Measurements from ENCODE around the gene TEX36.
"Not testable (repeated sequence)": the region's sequence is repeated elsewhere in the genome, so short reads cannot be mapped to it uniquely, and the experiment has no call there.

The TEX36 gene, protein sequence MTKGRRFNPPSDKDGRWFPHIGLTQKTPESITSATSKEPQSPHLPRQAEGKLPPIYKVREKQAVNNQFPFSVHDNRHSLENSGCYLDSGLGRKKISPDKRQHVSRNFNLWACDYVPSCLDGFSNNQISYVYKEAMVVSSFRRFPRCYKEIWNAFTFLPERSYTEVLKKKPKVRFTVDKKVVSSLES

GRCh38 chr10:125683063-125683462 lies at the start of gene TEX36:
Gene TEX36 (minus strand): TSS chr10:125683163. CDS start chr10:125682989, 174 bp downstream.
- no peak for DNase-seq

GRCh38 chr10:125727436-125727835 lies 44.5 kb upstream of the TEX36 start:
- no peak for DNase-seq

- no peak for DNase-seq
Measured at GRCh38 chr10:125726914-125727313, 44.0 kb upstream of the TEX36 start.

DNA sequence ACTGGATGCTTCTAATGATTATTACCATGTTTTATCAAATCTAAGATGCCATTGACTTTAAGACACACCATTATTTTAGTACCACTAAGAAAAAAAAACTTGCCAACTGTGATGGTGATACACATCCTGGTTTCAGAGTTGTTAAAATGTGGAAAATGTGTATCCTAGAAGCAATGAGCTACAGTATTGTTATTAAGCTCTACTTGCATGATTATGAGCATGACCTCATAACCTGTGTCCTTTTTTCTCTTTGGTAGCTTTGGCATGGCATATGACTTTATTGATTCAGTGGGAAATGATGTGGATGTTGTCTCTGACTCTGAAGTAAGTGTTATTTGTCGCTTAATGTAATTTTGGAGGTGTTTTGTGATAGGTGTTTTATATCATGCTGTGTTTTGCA lies 39.8 kb upstream of the TEX36 start:
- no peak for DNase-seq

- no peak for DNase-seq
Measured at GRCh38 chr10:125721035-125721434, 38.1 kb upstream of the TEX36 start.

GRCh38 chr10:125720002-125720382 lies 37.0 kb upstream of the TEX36 start:
- DNase-seq: no peak

DNA sequence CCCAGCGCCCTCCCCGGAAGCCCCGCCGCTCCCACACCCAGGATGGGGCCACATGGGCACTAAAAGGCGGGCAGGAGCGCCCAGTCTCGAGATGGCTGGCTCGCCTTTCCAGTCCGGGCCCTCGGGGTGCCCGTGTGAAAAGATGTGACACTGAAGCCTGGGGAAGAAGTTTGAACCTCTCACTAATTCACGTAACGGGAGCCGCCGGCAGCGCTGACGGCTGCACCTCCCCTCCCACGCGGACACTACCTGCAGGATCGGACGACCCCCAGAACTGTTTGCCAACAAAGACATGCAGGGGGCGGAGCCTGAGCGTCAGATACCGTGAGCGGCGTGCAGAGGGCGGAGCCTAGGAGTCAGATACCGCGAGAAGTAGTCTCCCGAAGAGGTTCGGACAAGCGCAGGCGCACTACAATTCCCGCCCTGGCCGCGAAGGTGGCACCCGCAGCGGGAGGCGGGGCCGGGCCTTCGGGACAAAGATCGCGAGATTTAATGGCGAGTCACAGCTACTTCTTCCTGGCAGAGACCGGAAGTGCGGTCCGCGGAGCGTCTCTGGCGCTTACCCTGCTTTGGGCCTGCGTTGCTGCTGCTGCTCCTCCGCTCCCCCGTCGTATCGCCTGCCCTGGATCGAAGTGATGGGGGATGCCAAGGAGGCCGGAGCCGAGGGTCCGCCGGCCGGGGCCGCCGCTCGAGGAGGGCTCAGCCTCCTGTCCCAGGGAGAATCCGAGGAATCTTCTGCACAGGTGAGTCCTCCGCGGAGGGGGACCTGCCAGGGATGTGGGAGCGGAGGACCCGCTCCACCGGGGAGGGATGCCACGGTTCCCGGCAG lies 36.4 kb upstream of the TEX36 start, which contains the start of gene EDRF1:
EDRF1 (plus strand) TSS at position 537 of the 829 bp plus-strand sequence; CDS start at position 636, 99 bp downstream.
- peak; percentile 93 for DNase-seq

DNA sequence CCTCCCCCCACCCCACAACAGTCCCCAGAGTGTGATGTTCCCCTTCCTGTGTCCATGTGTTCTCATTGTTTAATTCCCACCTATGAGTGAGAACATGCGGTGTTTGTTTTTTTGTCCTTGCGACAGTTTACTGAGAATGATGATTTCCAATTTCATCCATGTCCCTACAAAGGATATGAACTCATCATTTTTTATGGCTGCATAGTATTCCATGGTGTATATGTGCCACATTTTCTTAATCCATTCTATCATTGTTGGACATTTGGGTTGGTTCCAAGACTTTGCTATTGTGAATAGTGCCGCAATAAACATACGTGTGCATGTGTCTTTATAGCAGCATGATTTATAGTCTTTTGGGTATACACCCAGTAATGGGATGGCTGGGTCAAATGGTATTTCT lies 31.8 kb upstream of the TEX36 start:
- DNase-seq: not testable (repeated sequence)

- DNase-seq: no peak
Measured at GRCh38 chr10:125711110-125711750, 28.3 kb upstream of the TEX36 start.

DNA sequence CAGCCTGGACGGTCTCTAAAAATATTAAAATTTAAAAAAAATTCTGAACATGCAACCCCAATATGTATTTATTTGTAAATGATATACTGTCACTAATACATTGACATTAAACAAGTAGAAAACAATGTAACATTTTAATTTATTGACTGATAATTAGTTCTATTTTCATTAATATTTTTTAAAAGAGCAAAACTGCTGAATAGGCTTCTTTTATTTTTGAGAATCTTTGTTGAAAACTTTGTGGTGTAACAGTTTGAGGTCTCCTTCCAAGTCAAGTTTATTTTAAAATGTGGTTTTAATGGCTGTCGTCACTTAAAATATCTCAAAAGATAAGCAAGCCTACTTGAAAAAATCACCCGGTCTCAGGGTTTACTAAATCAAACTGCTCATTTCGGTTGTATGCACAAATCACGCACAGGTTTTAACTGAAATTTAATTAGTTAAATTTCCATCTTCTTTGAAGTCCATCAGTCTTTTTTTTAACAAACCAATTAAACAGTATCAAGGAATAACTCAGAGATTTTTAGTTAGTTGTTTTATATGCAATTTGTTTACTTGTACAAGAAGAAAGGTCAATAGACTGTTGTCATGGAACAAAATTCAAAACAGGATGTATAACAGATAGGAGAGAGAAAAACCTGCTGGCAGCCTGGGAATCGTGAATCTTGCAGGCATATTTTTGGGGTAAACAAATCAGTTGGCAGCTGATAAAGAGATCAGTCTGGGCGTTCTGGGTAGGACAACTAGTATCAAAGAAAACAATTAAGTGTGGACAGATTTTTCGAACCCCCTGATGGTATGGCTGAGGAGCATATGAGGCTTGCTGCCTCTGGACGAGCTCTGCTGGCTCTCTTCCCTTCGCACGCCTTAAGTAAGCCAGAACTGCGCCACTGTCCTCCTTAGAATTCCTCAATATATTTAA lies 26.9 kb upstream of the TEX36 start:
- DNase-seq: no peak

GRCh38 chr10:125708971-125709503 lies 26.1 kb upstream of the TEX36 start:
- no peak for DNase-seq

GRCh38 chr10:125707541-125708468 lies 24.8 kb upstream of the TEX36 start:
- no peak for DNase-seq

DNA sequence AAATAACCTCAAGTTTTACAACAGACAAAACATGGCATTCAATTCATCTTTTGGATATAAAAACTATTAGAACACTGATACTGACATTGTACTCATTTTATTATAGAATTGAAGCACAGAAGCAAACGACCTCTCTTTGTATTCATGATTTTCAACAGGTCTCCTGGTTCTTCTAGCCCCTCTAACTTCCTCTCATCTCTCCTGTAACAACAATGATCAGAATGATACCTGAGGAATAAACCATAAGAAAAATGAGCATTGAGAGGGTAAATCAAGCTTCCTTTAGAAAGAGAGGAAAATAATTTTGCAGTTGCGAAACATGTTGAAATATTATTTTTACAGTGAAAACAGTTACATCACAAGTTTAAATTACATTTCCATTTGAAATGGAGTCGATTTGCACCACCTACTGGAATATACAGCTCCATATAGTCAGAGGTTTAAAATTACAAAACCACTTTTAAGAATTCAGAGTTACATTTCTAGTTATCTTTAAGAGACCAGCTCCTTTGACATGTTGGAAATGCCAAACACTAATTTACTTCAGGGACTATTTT lies 17.5 kb upstream of the TEX36 start:
- no peak for DNase-seq

- DNase-seq: no peak
Measured at GRCh38 chr10:125699562-125700143, 16.7 kb upstream of the TEX36 start.

- no peak for DNase-seq
Measured at GRCh38 chr10:125698481-125698998, 15.6 kb upstream of the TEX36 start.

- DNase-seq: not testable (repeated sequence)
Measured at GRCh38 chr10:125696884-125697283, 13.9 kb upstream of the TEX36 start.

- no peak for DNase-seq
Measured at GRCh38 chr10:125694883-125695282, 11.9 kb upstream of the TEX36 start.

DNA sequence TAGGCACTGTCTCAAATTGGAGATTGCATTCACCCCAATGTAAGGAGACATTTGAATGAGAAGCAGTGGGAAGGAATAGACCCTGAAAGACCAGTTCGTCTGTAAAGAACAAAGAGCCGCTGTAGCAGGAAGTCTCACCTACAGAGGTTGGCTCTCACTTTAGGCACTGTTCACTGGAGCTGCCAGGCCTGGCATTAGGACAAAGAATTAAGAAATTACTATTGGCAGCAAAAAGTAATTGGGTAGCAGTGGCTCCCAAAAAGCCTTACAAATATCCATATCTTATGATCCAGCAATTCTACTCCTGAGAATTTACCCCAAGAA lies 10.5 kb upstream of the TEX36 start:
- no peak for DNase-seq

- no peak for DNase-seq
Measured at GRCh38 chr10:125692601-125693523, 9.9 kb upstream of the TEX36 start.

All from NCI-H1105 treated with DMSO at 0.1 percent for 48 hours (cell line).